GM19351 (cell line): ENCODE data around the gene SPTLC2.
A peak's percentile ranks its signal among the peaks of the same experiment; 100 is the strongest.

ENCODE experiments used
- ATAC-seq: cut with Tn5 transposase; IDR thresholded peaks from one replicate; pipeline ENCODE4 v1.9.1; 2021; ENCODE audit warnings: mild to moderate bottlenecking, moderate library complexity; ENCODE audit not compliant: unreplicated experiment

SPTLC2 gene

GRCh38 chr14:77474479-77475177 is 141.8 kb downstream of the SPTLC2 start:
- no peak for ATAC-seq

- no peak for ATAC-seq
These were observed 142.5 kb downstream of the SPTLC2 start for GRCh38 chr14:77473921-77474320.

- no peak for ATAC-seq
These were observed 146.1 kb downstream of the SPTLC2 start for GRCh38 chr14:77470224-77470870.

DNA sequence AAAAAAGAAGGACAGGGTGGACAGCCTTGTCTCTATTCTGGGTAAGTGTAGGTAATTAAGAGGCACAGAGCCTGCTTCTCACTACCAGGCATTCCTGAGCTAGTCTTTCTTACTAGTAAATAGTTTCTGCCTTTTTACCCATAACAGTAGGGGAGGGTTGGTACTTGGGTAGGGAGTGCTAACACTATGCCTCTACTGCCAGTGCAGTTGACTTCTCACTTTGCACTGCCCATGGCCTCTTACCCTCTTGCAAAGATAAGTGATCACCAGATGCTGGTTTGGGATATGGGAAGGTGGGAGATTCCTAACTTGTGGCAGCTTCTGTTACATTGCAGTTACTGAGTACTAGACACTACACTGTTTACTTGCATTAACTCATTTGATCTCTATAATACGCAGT is 146.9 kb downstream of the SPTLC2 start:
- ATAC-seq = no peak

- ATAC-seq = no peak
These were observed 147.4 kb downstream of the SPTLC2 start for GRCh38 chr14:77469067-77469505.

DNA sequence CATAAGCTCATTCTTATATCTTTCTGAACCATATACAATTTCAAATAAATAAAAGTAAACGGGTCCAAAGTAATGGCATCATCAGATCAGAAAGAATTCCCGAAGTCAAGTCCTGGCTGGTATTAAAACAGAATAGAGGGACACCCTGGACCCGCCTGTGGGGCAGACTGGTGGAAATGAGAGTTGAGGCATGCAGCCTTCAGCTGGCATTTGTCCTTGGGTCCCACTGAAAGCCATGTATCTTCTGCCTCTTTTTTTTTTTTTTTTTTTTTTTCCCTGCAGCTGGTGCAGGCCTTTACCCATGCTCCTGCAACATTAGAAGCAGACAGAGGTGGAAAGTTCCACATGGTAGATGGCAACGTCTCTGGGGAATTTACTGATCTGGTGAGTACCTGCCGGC is 148.6 kb downstream of the SPTLC2 start:
- ATAC-seq = no peak

DNA sequence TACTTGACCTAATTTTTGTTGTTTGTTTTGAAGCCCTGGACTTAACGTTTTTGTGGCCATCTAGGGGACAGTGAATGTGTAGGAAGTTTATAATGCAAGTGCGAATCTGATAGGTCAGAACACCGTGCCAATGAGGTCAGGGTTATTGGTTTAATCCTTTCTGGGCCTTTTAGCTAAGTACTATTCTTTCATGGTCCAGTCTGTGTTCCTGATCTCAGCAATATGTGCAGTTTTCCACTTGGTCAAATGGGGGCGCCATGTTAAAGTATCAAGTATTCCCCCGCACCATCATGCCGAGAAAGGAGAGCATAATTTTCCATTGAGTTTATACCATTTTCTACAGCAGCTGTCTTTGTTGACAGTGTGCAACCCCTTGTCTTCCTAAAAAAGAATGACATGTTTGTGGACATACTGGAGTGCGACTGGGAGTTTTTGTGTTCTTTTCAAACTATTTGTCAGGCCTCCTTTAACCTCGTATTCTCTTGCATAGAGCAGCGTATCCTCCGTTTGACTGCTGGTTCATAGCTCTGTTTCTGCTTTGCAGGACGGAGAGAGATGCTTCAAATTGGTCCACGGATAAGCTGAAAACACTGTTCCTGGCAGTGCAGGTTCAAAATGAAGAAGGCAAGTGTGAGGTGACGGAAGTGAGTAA is 157.2 kb downstream of the SPTLC2 start:
- ATAC-seq = no peak

DNA sequence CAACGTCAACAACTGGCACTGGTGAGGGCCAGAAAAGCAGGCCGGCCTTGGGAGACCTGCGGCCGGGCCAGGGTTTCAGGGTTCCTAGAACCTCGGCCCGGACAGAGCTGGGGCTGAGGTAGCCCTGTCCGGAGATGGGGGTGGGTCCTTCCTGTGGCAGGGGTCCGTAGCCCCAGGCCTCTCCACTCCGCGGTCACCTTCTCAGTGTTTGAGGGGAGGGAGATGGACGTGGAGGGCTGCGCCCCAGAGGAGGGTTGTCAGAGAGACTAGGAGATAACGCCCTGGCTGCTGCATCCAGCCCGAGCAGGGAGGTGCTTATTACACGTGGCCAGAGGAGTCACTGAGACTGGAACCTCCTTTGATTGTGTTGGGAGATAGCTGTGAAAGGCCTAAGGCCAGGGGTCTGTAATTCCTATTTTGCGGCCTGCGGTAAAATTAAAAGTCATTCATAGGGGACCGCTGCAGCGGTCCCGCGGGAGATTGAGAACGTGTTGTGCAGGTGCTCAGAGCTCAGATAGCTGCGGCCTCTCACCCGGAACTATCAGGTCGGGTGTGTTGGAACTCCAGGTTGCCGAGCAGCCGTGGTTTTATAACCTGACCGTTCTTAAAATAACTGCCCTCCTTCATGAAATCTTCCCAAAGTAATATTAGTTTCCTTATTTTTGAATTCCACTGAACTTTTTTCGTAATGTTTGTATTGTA is 158.0 kb downstream of the SPTLC2 start:
- peak; percentile 23 for ATAC-seq

GRCh38 chr14:77457522-77458248 is 158.8 kb downstream of the SPTLC2 start, which contains the start of the genes AHSA1 and VIPAS39:
Gene AHSA1 (plus strand): TSS chr14:77458093. CDS start chr14:77458190, 97 bp downstream.
Gene VIPAS39 (minus strand): TSS chr14:77457601. CDS start chr14:77454102, 3,499 bp downstream.
- peak; percentile 86 for ATAC-seq

DNA sequence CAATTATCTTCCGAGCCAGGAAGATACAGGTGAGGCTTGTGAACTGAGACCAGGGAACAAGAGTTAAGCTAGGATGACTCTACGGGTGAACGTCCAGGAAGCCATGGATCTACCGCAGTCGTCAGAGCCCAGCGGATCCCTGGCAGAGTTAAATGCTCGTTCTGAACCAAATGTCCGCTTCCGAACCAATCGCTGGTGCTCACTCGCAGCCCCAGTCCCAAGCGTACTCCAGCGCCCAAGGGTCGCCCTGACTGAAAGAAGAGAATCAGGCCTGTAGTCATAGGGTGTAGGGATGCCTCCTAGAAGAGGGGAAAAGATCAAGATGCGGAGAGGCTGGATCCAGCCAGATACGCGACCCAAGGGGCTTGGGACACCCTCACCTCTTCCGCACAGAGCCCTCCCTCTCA is 159.3 kb downstream of the SPTLC2 start:
- ATAC-seq = peak; percentile 8
